Effector memory CD8-positive, alpha-beta T cell (primary cell): ENCODE results near the gene SPDYE1.
"Not testable (repeated sequence)": the region's sequence is repeated elsewhere in the genome, so short reads cannot be mapped to it uniquely, and the experiment has no call there.

ENCODE experiments used
- ATAC-seq: fragments of 150-1000 bp; cut with Tn5 transposase; replicated peaks from 2 replicates; pipeline ENCODE4 v1.10.0; 2021; ENCODE audit warnings: mild to moderate bottlenecking, moderate library complexity
- DNase-seq, 3 experiments: peaks; one replicate each; pipeline ENCODE4 v3.0.0; 2021
- H3K27ac Mint-ChIP-seq, 2 donors: one replicate each; pipeline ENCODE4 v1.8.0; 2022; ENCODE audit warnings: mild to moderate bottlenecking in 2 of 2, mixed read lengths in 2 of 2, moderate library complexity in 2 of 2
- H3K27me3 Mint-ChIP-seq, 2 donors: one replicate each; pipeline ENCODE4 v1.8.0; 2022; ENCODE audit warnings: mixed read lengths in 2 of 2
- H3K36me3 Mint-ChIP-seq: one replicate; pipeline ENCODE4 v1.8.0; 2022; ENCODE audit warnings: mild to moderate bottlenecking, moderate library complexity, mixed read lengths; ENCODE audit not compliant: insufficient read depth
- H3K4me1 Mint-ChIP-seq, 2 donors: one replicate each; pipeline ENCODE4 v1.8.0; 2022; ENCODE audit warnings: low read depth in 2 of 2, mixed read lengths in 2 of 2
- H3K4me3 Mint-ChIP-seq, 2 donors: one replicate each; pipeline ENCODE4 v1.8.0; 2022; ENCODE audit warnings: mild to moderate bottlenecking in 2 of 2, mixed read lengths in 2 of 2, moderate library complexity in 2 of 2
- H3K9me3 Mint-ChIP-seq, 2 donors: one replicate each; pipeline ENCODE4 v1.8.0; 2022; ENCODE audit warnings: mixed read lengths in 2 of 2
- total RNA-seq, 9 experiments: gene quantifications; one replicate each; lab custom pipeline; 2026; lab: John Stamatoyannopoulos, UW

The SPDYE1 gene
- 0 to 0.13 (median 0) reads per million in 9 experiments for total RNA-seq

GRCh38 chr7:43997532-43997931 is at the start of gene SPDYE1:
TSS of gene SPDYE1 (plus strand) at chr7:43997897. CDS start at chr7:43999950, 2,053 bp downstream.
- not testable (repeated sequence) for H3K4me1 Mint-ChIP-seq, H3K9me3 Mint-ChIP-seq, H3K27me3 Mint-ChIP-seq, H3K27ac Mint-ChIP-seq, H3K36me3 Mint-ChIP-seq, DNase-seq, ATAC-seq, H3K4me3 Mint-ChIP-seq

DNA sequence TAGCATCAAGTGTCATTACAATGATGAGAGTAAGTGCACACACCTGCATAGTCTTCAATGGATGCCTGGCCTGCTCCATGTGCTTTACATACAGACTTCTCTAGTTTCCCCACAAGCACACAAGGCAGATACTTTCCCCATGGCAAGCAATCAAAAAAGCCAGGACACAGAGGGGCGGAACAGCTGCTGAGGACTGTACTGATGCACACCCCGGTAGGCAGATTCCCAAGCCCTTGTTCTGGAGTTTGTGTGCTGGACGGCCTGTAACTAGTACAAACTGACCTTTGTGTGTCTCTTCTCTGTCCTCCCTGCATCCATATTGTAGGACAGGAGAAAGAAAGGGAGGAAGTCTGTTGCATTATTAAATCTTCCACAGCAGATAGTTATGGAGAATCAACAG is 45.7 kb upstream of the SPDYE1 start:
- peaks cover 1 to 6% of the 10 kb centered on the region in 2 donors for H3K4me1 Mint-ChIP-seq
- H3K9me3 Mint-ChIP-seq: no peaks in the 10 kb centered on the region
- no peak overlapping the region for H3K4me3 Mint-ChIP-seq
- peak overlapping the region in 1 of 2 donors; percentile 41 for H3K27ac Mint-ChIP-seq
- no peaks in the 10 kb centered on the region for H3K36me3 Mint-ChIP-seq
- no peaks in the 10 kb centered on the region for H3K27me3 Mint-ChIP-seq
- DNase-seq (no peak), ATAC-seq (no peak)

DNA sequence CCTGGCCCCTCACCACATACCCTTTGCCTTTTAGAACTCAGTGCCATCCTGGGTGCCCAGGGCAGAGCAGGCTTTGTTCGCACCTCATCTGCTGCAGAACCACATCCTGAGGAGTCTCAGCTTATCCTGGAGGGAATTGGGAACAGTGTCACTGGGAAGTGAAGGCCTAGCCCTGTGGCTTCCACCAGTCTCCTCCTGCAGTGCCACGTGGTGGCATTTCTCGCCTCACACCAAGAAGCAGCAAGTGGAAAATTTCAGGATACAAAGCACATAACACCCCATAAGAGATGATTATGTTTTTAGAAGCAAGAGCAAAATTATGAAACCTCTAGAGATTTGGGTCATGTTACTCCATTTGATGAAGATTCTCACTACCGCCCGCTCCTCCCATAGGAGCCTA is 44.6 kb upstream of the SPDYE1 start:
- Mint-ChIP-seq H3K27me3 (no peaks in the 10 kb centered on the region), H3K9me3 (no peaks in the 10 kb centered on the region), H3K4me3 (no peak overlapping the region), H3K36me3 (no peaks in the 10 kb centered on the region), H3K27ac (peak overlapping the region; percentile 41 to 77), H3K4me1 (peaks cover 1 to 6% of the 10 kb centered on the region in 2 donors)
- ATAC-seq: no peak
- no peak for DNase-seq

GRCh38 chr7:43954524-43955228 is 43.0 kb upstream of the SPDYE1 start:
- no peaks in the 10 kb centered on the region for H3K9me3 Mint-ChIP-seq
- H3K4me1 Mint-ChIP-seq: peaks cover 1 to 6% of the 10 kb centered on the region in 2 donors
- DNase-seq: no peak
- no peaks in the 10 kb centered on the region for H3K27me3 Mint-ChIP-seq
- peaks cover 3% of the 10 kb centered on the region for H3K36me3 Mint-ChIP-seq
- no peak overlapping the region for H3K27ac Mint-ChIP-seq
- no peak for ATAC-seq
- no peak overlapping the region for H3K4me3 Mint-ChIP-seq

DNA sequence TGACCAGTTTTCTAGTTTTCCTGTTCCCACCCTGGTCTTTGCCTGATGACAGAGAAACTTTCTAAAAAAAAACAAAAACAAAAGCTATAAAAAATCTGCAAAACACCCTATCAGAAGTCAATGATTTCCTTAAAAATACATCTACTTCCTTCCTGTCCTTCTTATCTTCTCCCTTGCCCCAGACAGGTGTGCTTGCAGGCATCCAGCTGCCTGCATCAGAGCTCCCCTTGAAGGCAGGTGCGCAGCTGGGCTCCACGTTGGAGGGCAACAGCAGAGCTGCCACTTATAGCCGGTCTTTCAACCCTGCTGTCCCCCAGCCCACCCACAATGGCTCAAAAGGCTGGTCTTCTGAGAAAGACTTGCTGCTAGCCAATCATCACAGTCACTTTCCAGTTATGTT is 41.7 kb upstream of the SPDYE1 start:
- no peak for ATAC-seq
- Mint-ChIP-seq H3K9me3 (no peaks in the 10 kb centered on the region), H3K4me1 (peaks cover 1 to 6% of the 10 kb centered on the region in 2 donors), H3K27ac (peak overlapping the region in 1 of 2 donors; percentile 69), H3K4me3 (no peak overlapping the region), H3K36me3 (peaks cover 3% of the 10 kb centered on the region), H3K27me3 (no peaks in the 10 kb centered on the region)
- DNase-seq: no peak

- peaks cover 1 to 3% of the 10 kb centered on the region in 2 donors for H3K4me1 Mint-ChIP-seq
- no peak overlapping the region for H3K27ac Mint-ChIP-seq
- peaks cover 11% of the 10 kb centered on the region for H3K36me3 Mint-ChIP-seq
- no peaks in the 10 kb centered on the region for H3K27me3 Mint-ChIP-seq
- no peak for DNase-seq
- H3K9me3 Mint-ChIP-seq: no peaks in the 10 kb centered on the region
- no peak for ATAC-seq
- no peak overlapping the region for H3K4me3 Mint-ChIP-seq
Measured at GRCh38 chr7:43960933-43961332, 36.8 kb upstream of the SPDYE1 start.

DNA sequence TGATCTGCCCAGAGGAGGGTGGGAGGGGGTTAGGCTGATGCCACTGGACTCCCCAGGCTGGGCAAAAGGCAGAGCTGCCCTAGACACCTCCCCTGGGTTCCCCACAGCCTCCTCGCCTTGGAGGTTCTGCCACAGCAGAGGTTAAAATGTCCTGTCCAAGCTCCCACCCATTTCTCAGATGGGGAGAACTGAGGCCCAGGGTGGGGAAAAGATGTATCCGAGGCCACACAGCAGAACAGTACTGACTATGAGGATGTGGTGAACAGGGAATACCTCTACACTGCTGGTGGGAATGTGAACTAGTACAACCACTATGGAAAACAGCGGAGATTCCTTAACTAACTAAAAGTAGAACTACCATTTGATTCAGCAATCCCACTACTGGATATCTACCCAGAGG is 31.3 kb upstream of the SPDYE1 start:
- not testable (repeated sequence) for ATAC-seq, H3K9me3 Mint-ChIP-seq, H3K36me3 Mint-ChIP-seq, H3K4me3 Mint-ChIP-seq, DNase-seq, H3K4me1 Mint-ChIP-seq, H3K27ac Mint-ChIP-seq, H3K27me3 Mint-ChIP-seq

DNA sequence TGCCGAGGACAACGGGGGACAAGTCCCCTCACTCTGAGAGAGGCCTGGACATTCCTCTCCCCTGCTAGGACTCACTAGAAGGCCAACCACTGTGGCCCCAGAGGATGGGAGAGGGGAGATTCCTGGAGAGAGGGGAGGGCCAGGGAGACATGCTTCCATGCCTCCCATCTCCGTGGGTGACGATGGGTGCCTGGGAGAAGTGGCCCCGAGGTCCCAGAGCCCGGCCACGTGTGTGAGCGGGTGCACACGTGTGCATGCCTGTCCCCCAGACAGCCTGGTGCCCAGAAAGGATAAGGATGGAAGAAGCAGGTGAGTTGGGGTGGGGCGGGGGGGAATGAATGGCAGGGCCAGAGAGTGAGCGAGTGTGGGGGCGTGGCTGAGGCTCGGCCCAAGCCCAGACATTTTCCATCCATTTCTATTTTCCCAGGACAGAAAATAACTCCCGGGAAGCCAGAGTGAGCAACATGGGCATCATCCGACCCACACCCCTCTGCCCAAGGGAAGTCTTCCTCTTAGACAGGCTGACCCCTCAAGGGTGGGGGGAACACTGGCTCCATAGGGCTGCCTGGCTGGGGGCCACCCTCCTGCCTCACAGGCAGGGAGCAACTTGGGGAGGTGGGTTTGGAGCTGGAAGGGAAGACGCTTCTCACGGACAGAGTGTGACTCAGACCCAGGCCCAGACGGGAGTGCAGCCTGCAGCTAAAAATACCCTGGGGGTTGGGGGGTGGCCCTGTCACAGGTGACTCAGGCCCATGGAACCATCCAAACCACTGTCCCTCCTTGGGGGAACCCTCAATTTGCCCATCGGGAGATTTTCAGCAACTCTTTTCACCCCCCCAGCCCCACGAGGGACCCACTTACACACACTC is 29.3 kb upstream of the SPDYE1 start:
- ATAC-seq: not testable (repeated sequence)

GRCh38 chr7:43969586-43969985 is 28.1 kb upstream of the SPDYE1 start:
- not testable (repeated sequence) for ATAC-seq, H3K36me3 Mint-ChIP-seq, DNase-seq, H3K4me3 Mint-ChIP-seq, H3K27me3 Mint-ChIP-seq, H3K9me3 Mint-ChIP-seq, H3K4me1 Mint-ChIP-seq
- peak overlapping the region in 1 of 2 donors; percentile 62 for H3K27ac Mint-ChIP-seq

More for the DNA sequence above, 29.3 kb upstream of the SPDYE1 start:
- H3K4me1 Mint-ChIP-seq, DNase-seq, H3K4me3 Mint-ChIP-seq, H3K36me3 Mint-ChIP-seq, H3K27ac Mint-ChIP-seq, H3K9me3 Mint-ChIP-seq, H3K27me3 Mint-ChIP-seq: not testable (repeated sequence)

DNA sequence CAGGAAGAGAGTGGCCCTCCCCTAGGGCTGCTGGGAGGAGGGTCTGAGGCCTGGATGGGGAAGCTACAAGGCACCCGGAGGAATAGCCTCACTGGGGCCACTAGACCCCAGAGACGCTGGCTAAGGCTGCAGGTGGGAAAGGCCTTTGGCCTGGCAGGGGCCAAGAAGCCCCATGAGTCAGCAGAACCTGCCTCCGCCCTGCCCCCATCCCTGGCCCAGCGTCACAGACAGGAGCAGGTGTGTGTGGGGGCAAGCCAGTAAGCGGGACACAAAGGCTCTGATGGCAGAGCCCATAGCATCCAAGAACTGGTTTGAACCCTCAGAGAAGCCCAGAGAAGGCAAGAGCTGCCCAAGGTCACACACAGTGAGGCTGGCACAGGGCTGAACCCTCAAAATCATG is 27.0 kb upstream of the SPDYE1 start:
- H3K27ac Mint-ChIP-seq, H3K9me3 Mint-ChIP-seq, DNase-seq, H3K4me1 Mint-ChIP-seq, ATAC-seq, H3K4me3 Mint-ChIP-seq, H3K27me3 Mint-ChIP-seq, H3K36me3 Mint-ChIP-seq: not testable (repeated sequence)

- H3K4me1 Mint-ChIP-seq, DNase-seq, H3K4me3 Mint-ChIP-seq, H3K9me3 Mint-ChIP-seq, ATAC-seq, H3K27me3 Mint-ChIP-seq, H3K27ac Mint-ChIP-seq, H3K36me3 Mint-ChIP-seq: not testable (repeated sequence)
Measured at GRCh38 chr7:43974033-43974573, 23.6 kb upstream of the SPDYE1 start.

GRCh38 chr7:43974725-43975482 is 22.8 kb upstream of the SPDYE1 start:
- not testable (repeated sequence) for H3K4me1 Mint-ChIP-seq, H3K36me3 Mint-ChIP-seq, ATAC-seq, H3K9me3 Mint-ChIP-seq, H3K27me3 Mint-ChIP-seq, DNase-seq, H3K27ac Mint-ChIP-seq, H3K4me3 Mint-ChIP-seq

DNA sequence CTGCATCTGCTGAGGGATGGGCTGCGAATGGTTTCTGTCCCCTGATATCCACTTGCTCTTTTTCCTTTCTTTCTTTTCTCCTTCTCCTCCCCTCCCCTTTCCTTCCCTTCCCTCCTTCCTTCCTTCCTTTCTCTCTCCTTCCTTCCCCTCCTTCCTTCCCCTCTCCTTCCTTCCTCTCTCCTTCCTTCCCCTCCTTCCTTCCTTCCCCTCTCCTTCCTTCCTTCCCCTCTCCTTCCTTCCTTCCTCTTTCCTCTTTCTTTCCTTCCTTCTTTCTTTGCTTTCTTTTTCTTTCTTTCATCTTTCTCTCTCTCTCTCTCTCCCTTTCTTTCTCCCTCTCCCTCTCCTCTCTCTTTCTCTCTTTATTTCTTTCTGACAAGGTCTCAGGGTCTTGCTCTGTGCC is 20.2 kb upstream of the SPDYE1 start:
- H3K36me3 Mint-ChIP-seq: no peaks in the 10 kb centered on the region
- H3K27me3 Mint-ChIP-seq: no peaks in the 10 kb centered on the region

More for the DNA sequence above, 20.2 kb upstream of the SPDYE1 start:
- H3K4me1 Mint-ChIP-seq: no peaks in the 10 kb centered on the region
- no peaks in the 10 kb centered on the region for H3K9me3 Mint-ChIP-seq
- H3K27ac Mint-ChIP-seq: peak overlapping the region in 1 of 2 donors; percentile 79
- no peak for DNase-seq
- ATAC-seq: no peak
- no peak overlapping the region for H3K4me3 Mint-ChIP-seq
